Prostate gland (tissue), 2 donors: ENCODE results near the gene GNAZ. TPM values are rescaled to one million over a fixed set of nuclear protein-coding genes. Genes with fewer than 3 reads are reported as not detected.

ENCODE experiments used
- DNase-seq: peaks from one replicate; pipeline ENCODE4 v3.0.0-alpha.2; 2019; ENCODE audit warnings: low spot score
- H3K27ac ChIP-seq, 2 donors: fragments of 200-600 bp; sonication (generic); 2 replicates each; pipeline ENCODE4 v1.5.1; 2017 to 2019
- H3K27me3 ChIP-seq: fragments of 200-600 bp; sonication (generic); replicated peaks from 2 replicates; pipeline ENCODE4 v1.5.1; 2019; ENCODE audit not compliant: insufficient read depth
- H3K36me3 ChIP-seq, 2 donors: fragments of 200-600 bp; sonication (generic); 1 replicate in 1 of 2; 2 replicates in 1 of 2; pipeline versions ENCODE4 v1.5.1 to v1.8.1; 2017 to 2019
- H3K4me1 ChIP-seq: fragments of 200-600 bp; sonication (generic); replicated peaks from 2 replicates; pipeline ENCODE4 v1.5.1; 2019
- H3K4me3 ChIP-seq, 2 donors: fragments of 200-600 bp; sonication (generic); 2 replicates each; pipeline ENCODE4 v1.5.1; 2017 to 2019
- H3K9me3 ChIP-seq: fragments of 200-600 bp; sonication (generic); 2 replicates; pipeline ENCODE4 v1.5.1; 2017
- POLR2A ChIP-seq: fragments of 450-650 bp; IDR thresholded peaks from one replicate; pipeline ENCODE4 v1.6.1; 2016; ENCODE audit warnings: antibody characterized with exemption, mild to moderate bottlenecking
- POLR2AphosphoS5 ChIP-seq: sonication (generic); formaldehyde crosslinking; IDR thresholded peaks from one replicate; pipeline ENCODE4 v1.6.1; 2017; ENCODE audit warnings: antibody characterized with exemption
- WGBS: methylation state at CpG from one replicate; pipeline ENCODE4 v1.1.5; 2018; 5-methylcytosine and 5-hydroxymethylcytosine counted together
- intact Hi-C: fragments of 100-400 bp; cut with DNase I; formaldehyde crosslinking; loops from one replicate; pipeline ENCODE4 v1.14.2; 2022
- total RNA-seq, 2 donors: library from RNA; depleted of rRNA; stranded (reverse); fragments of >200 nt; gene quantifications; one replicate each; pipeline ENCODE4 v1.1.0, GENCODE V29; 2016
- TF ChIP-seq, protein P1 (sequence below), 4 experiments: fragments of 200-600 bp in 2 of 4; fragments of 450-650 bp in 2 of 4; sonication (generic) in 2 of 4; IDR thresholded peaks; 1 replicate in 3 of 4; 2 replicates in 1 of 4; pipeline ENCODE4 v1.5.1; 2016 to 2019; ENCODE audit warnings: antibody characterized with exemption in 4 of 4, mild to moderate bottlenecking in 2 of 4, moderate library complexity in 2 of 4

The GNAZ gene
- total RNA-seq, 2 donors from 2014 or later, result 5.7 to 22.6 TPM

DNA sequence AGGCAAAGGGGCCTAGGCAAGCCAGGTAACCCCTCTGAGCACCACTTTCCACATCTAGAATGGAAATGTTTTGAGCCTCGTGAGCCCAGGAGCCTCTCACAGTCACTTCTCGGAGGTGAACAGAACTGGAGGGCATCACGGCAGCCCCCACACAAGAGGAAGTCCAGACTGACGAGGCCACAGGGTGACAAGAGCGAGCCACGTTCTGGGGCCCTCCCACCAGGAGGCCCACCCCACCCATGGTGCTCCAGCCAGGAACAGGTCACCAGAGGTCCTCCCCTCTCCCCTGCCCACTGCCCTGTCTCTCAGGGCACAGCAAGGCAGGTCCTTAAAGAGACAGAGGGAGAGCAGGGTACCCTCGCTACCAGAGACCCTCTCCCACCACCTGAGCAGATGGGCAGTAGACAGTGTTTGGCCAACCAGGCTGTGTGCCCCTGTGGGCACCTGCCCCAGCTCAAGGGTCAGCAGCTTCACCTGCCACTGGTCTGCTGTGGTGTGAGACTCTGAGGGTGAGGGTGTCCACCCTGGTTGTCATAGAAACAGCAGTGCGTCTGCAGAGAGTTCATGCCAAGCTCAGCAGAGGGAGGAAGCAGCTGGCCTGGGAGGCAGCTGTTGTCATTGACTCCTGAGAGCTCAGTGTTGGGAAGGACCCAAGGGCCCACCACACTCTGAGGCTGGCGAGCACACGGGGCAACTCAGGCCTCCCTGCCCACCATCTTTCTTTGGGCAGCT, 40.0 kb downstream of the GNAZ start:
- 82% methylated on average over 10 of the region's 10 CpGs for WGBS
- DNase-seq, result no peak
- Histone ChIP-seq H3K4me3 (no peak overlapping the region), H3K9me3 (no peaks in the 10 kb centered on the region), H3K4me1 (no peaks in the 10 kb centered on the region), H3K27me3 (no peaks in the 10 kb centered on the region), H3K27ac (no peak overlapping the region), H3K36me3 (no peaks in the 10 kb centered on the region)
- TF ChIP-seq, protein P1, sequence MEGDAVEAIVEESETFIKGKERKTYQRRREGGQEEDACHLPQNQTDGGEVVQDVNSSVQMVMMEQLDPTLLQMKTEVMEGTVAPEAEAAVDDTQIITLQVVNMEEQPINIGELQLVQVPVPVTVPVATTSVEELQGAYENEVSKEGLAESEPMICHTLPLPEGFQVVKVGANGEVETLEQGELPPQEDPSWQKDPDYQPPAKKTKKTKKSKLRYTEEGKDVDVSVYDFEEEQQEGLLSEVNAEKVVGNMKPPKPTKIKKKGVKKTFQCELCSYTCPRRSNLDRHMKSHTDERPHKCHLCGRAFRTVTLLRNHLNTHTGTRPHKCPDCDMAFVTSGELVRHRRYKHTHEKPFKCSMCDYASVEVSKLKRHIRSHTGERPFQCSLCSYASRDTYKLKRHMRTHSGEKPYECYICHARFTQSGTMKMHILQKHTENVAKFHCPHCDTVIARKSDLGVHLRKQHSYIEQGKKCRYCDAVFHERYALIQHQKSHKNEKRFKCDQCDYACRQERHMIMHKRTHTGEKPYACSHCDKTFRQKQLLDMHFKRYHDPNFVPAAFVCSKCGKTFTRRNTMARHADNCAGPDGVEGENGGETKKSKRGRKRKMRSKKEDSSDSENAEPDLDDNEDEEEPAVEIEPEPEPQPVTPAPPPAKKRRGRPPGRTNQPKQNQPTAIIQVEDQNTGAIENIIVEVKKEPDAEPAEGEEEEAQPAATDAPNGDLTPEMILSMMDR (IDR thresholded peaks at IDR 0.05), result no peak
- TF ChIP-seq POLR2A (no peak), POLR2AphosphoS5 (no peak)
- intact Hi-C loops, result no loop called here

- 92% methylated on average over 15 of the region's 15 CpGs for WGBS
- DNase-seq, result no peak
- no peak overlapping the region for H3K27ac ChIP-seq
- H3K27me3 ChIP-seq, result no peaks in the 10 kb centered on the region
- no peak for TF ChIP-seq POLR2AphosphoS5
- TF ChIP-seq, protein P1 (IDR thresholded peaks at IDR 0.05), result no peak
- no peak for TF ChIP-seq POLR2A
- no peak overlapping the region for H3K4me3 ChIP-seq
- H3K36me3 ChIP-seq, result no peaks in the 10 kb centered on the region
- H3K4me1 ChIP-seq, result no peaks in the 10 kb centered on the region
- intact Hi-C loops, result no loop called here
- no peaks in the 10 kb centered on the region for H3K9me3 ChIP-seq
Observed at GRCh38 chr22:23110922-23111527, 40.7 kb downstream of the GNAZ start.

DNA sequence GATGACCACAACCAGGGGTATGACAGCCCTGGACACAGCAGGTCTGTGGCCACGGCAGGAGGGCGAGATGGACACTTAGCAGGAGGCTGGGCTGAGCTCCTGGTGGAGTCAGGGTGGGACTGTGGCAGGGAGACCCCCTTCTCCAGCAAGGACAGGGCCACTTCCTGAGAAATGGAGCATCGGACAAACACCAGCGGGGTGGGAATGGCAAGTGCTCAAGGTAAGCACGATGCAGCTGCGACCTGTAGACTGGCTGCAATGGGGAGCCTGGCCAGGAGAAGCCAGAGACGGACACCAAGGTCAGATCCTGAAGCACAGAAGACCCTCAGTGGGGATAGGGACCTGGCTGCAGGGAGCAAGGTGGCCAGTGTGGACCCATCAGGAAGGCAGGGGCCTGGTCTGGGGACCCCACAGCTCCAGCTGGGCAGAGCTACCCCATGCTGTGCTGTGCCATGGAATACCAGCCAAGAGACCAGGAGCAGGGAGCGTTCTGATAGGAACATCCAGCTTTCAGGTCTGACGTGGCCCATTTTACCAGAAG, 42.2 kb downstream of the GNAZ start:
- no peak overlapping the region for H3K27ac ChIP-seq
- no peaks in the 10 kb centered on the region for H3K27me3 ChIP-seq
- 94% methylated on average over 8 of the region's 9 CpGs for WGBS
- no peaks in the 10 kb centered on the region for H3K9me3 ChIP-seq
- no peak overlapping the region for H3K4me3 ChIP-seq
- intact Hi-C loops, result no loop called here
- TF ChIP-seq, protein P1 (IDR thresholded peaks at IDR 0.05), result no peak
- TF ChIP-seq POLR2AphosphoS5 (no peak), POLR2A (no peak)
- H3K4me1 ChIP-seq, result no peaks in the 10 kb centered on the region
- H3K36me3 ChIP-seq, result no peaks in the 10 kb centered on the region
- no peak for DNase-seq

DNA sequence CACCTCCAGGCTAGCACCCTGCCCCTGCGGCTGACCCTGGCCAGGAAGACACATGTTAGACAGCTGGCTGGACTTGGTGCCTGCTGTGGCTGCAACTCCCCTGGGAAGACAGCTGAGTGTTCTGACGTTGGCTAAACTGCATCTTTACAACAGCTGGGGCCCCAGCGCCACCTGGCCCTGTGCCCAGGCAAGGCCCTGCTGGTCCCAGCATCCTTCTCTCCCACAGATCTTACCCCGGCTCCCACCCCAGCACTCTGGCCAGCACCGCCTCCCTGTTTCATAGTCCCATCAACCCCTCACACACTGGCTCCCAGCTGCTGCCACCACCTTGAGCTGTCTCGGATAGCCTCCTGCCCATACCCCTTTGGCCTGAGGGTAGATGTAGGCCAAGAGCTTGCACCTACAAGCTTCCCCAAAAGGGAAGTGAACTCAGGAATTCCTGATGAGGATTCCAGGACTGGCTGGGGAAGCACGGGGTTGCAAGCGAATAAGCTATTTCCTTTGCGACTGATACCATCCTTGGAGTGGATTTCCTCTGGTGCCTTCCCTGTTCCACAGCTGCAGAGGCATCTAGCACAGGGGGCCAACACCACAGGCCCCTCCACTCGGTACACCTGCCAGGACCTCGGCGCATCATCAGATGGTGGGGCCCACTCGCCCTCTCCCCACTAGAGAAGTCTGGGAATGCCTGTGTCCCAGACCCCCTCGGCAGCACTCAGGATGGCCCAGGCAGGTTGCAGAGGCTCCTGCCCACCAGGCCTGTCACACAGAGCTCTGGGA, 42.9 kb downstream of the GNAZ start:
- 68% methylated on average over 14 of the region's 14 CpGs for WGBS
- TF ChIP-seq POLR2A (no peak), POLR2AphosphoS5 (no peak)
- TF ChIP-seq, protein P1 (IDR thresholded peaks at IDR 0.05), result no peak
- Histone ChIP-seq H3K36me3 (no peaks in the 10 kb centered on the region), H3K4me1 (no peaks in the 10 kb centered on the region), H3K4me3 (no peak overlapping the region), H3K27ac (no peak overlapping the region), H3K27me3 (no peaks in the 10 kb centered on the region), H3K9me3 (no peaks in the 10 kb centered on the region)
- intact Hi-C loops, result no loop called here
- no peak for DNase-seq
